Keratinocyte (primary cell): Measurements from ENCODE around the gene PRR5. TPM values are rescaled to one million over a fixed set of nuclear protein-coding genes. Genes with fewer than 3 reads are reported as not detected.

Source experiments
- DNase-seq: peaks from one replicate; pipeline ENCODE4 v3.0.0-alpha.2; 2011; ENCODE audit warnings: low read depth, missing footprints, low spot score
- FAIRE-seq: peaks from 2 replicates; lab custom pipeline; 2011; peaks lifted over from hg19 to GRCh38; lab: Jason Lieb, UNC
- H2AFZ ChIP-seq: 2 replicates; pipeline ENCODE4 v1.6.0; 2012; ENCODE audit warnings: low read length, control low read depth, inconsistent platforms; ENCODE audit not compliant: control insufficient read depth
- H3K27ac ChIP-seq: 2 replicates; pipeline ENCODE4 v1.5.1; 2011; ENCODE audit warnings: low read length; ENCODE audit not compliant: control insufficient read depth, insufficient read depth
- H3K27me3 ChIP-seq: 3 replicates; pipeline ENCODE4 v1.6.0; 2011; ENCODE audit warnings: low read length; ENCODE audit not compliant: control insufficient read depth, insufficient read depth; ENCODE audit errors: extremely low read depth
- H3K36me3 ChIP-seq, 2 experiments: 2 replicates in 1 of 2; 3 replicates in 1 of 2; pipeline ENCODE4 v1.5.1; 2011; ENCODE audit warnings: low read length in 2 of 2, mild to moderate bottlenecking in 1 of 2; ENCODE audit not compliant: control insufficient read depth in 2 of 2, insufficient read depth in 2 of 2; ENCODE audit errors: extremely low read depth in 1 of 2
- H3K4me1 ChIP-seq: 3 replicates; pipeline ENCODE4 v1.5.1; 2011; ENCODE audit warnings: low read length; ENCODE audit not compliant: control insufficient read depth, insufficient read depth; ENCODE audit errors: extremely low read depth
- H3K4me2 ChIP-seq: 3 replicates; pipeline ENCODE4 v1.6.0; 2011; ENCODE audit warnings: low read depth, low read length; ENCODE audit not compliant: control insufficient read depth, insufficient read depth; ENCODE audit errors: extremely low read depth
- H3K4me3 ChIP-seq, 3 experiments: fragments of 200-600 bp in 1 of 3; sonication (generic) in 1 of 3; 2 replicates in 2 of 3; 3 replicates in 1 of 3; pipeline ENCODE4 v1.5.1; 2011 to 2016; ENCODE audit warnings: low read length in 3 of 3, mild to moderate bottlenecking in 3 of 3, control low read depth in 2 of 3, inconsistent platforms in 1 of 3, low read depth in 1 of 3, mixed read lengths in 1 of 3, mixed run types in 1 of 3, moderate library complexity in 1 of 3; ENCODE audit not compliant: control insufficient read depth in 2 of 3, insufficient read depth in 2 of 3; ENCODE audit errors: extremely low read depth in 1 of 3
- H3K79me2 ChIP-seq: 2 replicates; pipeline ENCODE4 v1.6.0; 2012; ENCODE audit warnings: low read length; ENCODE audit not compliant: control insufficient read depth, insufficient read depth
- H3K9ac ChIP-seq: 3 replicates; pipeline ENCODE4 v1.6.0; 2011; ENCODE audit warnings: low read length; ENCODE audit not compliant: control insufficient read depth, insufficient read depth; ENCODE audit errors: extremely low read depth
- H3K9me1 ChIP-seq: 3 replicates; pipeline ENCODE4 v1.6.0; 2011; ENCODE audit warnings: low read length; ENCODE audit not compliant: control insufficient read depth, insufficient read depth; ENCODE audit errors: extremely low read depth
- H3K9me3 ChIP-seq: 2 replicates; pipeline ENCODE4 v1.5.1; 2012; ENCODE audit warnings: low read depth, low read length; ENCODE audit not compliant: control insufficient read depth
- H4K20me1 ChIP-seq: 3 replicates; pipeline ENCODE4 v1.6.0; 2011; ENCODE audit warnings: low read length; ENCODE audit not compliant: control insufficient read depth, insufficient read depth; ENCODE audit errors: extremely low read depth
- EZH2 ChIP-seq: IDR thresholded peaks from one replicate; pipeline ENCODE4 v1.6.1; 2012; ENCODE audit warnings: inconsistent platforms, mild to moderate bottlenecking, low read length, moderate library complexity
- dilution Hi-C: fragments of 300-500 bp; cut with MboI; formaldehyde crosslinking; loops from one replicate; pipeline ENCODE4 v1.7.0; 2020; ENCODE audit warnings: low sequenced_read_pairs; ENCODE audit not compliant: extremely low pct_ligation_motif_present
- polyA plus RNA-seq, 5 experiments: library from polyadenylated mRNA; depleted of rRNA in 3 of 5; stranded (reverse) in 3 of 5; stranded (forward) in 1 of 5; unstranded in 1 of 5; fragments of >200 nt; gene quantifications; 1 replicate in 1 of 5; 2 replicates in 3 of 5; 3 replicates in 1 of 5; pipeline versions ENCODE4 v1.2.1 to v1.2.3, GENCODE V29; 2011 to 2012; ENCODE audit warnings: missing spikeins in 2 of 5, low read depth in 1 of 5, low replicate concordance in 1 of 5
- TF ChIP-seq, protein P1 (sequence below), 3 experiments: IDR thresholded peaks in 1 of 3; conservative IDR thresholded peaks in 1 of 3; optimal IDR thresholded peaks in 1 of 3; 2 replicates in 2 of 3; 3 replicates in 1 of 3; pipeline versions ENCODE3 to v1.5.1; 2011; ENCODE audit warnings: low read length in 3 of 3, mild to moderate bottlenecking in 3 of 3, moderate library complexity in 2 of 3, control low read depth in 1 of 3, inconsistent platforms in 1 of 3; ENCODE audit not compliant: insufficient read depth in 2 of 3; ENCODE audit errors: extremely low read depth in 1 of 3

The PRR5 gene
- polyA plus RNA-seq, 1 donor (not counting 4 experiments of a cell fraction or from before 2014, with no cell fraction given): 9.1 TPM

DNA sequence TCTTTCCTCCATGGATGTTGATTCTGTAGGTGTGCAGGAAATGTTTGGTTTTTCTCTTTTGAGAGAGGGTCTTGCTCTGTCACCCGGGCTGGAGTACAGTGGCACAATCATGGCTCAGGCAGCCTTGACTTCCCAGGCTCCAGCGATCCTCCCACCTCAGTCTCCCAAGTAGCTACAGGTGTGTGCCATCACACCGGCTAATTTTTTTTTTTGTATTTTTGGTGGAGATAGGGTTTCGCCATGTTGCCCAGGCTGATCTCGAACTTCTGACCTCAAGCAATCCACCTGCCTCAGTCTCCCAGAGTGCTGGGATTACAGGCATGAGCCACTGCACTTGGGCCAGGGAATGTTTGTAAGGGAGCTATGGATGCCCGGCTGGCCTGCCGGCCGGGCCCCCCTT, 4.5 kb downstream of the PRR5 start:
- H4K20me1 ChIP-seq: peaks cover 7% of the 10 kb centered on the region

DNA sequence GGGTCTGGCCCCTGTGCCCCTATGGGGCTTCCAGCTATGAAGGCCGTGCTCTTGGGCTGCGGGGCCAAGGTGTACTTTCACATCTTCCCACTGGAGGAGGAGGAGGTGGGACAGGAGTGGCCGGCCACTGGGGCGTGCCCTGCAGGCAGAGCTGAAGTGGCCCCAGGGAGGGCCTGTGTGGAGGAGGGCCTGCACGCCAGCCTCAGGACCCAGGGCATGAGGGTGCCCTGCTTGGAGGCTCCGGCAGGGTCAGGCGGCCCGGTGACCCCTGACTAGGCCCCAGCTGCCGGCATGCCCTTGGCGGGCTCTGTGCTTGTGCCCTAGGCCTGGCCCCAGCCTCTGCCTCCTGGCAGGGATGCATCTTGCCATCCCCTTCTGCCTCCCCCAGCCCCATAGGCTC, 5.2 kb downstream of the PRR5 start:
- H3K9me1 ChIP-seq: no peaks in the 10 kb centered on the region

More for the DNA sequence above, 4.5 kb downstream of the PRR5 start:
- no peak overlapping the region for H3K9ac ChIP-seq
- H3K9me3 ChIP-seq: no peaks in the 10 kb centered on the region
- H3K27ac ChIP-seq: no peak overlapping the region
- peaks cover 25% of the 10 kb centered on the region for H3K4me1 ChIP-seq
- H3K4me2 ChIP-seq: no peak overlapping the region
- H3K79me2 ChIP-seq: peaks cover 36% of the 10 kb centered on the region
- H3K27me3 ChIP-seq: no peaks in the 10 kb centered on the region
- dilution Hi-C loops: no loop called here
- FAIRE-seq (no peak), DNase-seq (no peak)
- H2AFZ ChIP-seq: no peak overlapping the region
- no peaks in the 10 kb centered on the region for H3K9me1 ChIP-seq
- TF ChIP-seq, protein P1, sequence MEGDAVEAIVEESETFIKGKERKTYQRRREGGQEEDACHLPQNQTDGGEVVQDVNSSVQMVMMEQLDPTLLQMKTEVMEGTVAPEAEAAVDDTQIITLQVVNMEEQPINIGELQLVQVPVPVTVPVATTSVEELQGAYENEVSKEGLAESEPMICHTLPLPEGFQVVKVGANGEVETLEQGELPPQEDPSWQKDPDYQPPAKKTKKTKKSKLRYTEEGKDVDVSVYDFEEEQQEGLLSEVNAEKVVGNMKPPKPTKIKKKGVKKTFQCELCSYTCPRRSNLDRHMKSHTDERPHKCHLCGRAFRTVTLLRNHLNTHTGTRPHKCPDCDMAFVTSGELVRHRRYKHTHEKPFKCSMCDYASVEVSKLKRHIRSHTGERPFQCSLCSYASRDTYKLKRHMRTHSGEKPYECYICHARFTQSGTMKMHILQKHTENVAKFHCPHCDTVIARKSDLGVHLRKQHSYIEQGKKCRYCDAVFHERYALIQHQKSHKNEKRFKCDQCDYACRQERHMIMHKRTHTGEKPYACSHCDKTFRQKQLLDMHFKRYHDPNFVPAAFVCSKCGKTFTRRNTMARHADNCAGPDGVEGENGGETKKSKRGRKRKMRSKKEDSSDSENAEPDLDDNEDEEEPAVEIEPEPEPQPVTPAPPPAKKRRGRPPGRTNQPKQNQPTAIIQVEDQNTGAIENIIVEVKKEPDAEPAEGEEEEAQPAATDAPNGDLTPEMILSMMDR (optimal IDR thresholded peaks at IDR 0.05 in 1 of 3, IDR thresholded peaks at IDR 0.05 in 1 of 3, conservative IDR thresholded peaks at IDR 0.05 in 1 of 3; ENCODE audit: extremely low read depth in 1 of 3, insufficient read depth in 2 of 3, low read length in 3 of 3): no peak
- no peak for TF ChIP-seq EZH2
- H3K36me3 ChIP-seq: no peaks in the 10 kb centered on the region
- no peak overlapping the region for H3K4me3 ChIP-seq

More for the DNA sequence above, 5.2 kb downstream of the PRR5 start:
- H3K9me3 ChIP-seq: no peaks in the 10 kb centered on the region
- H3K4me3 ChIP-seq: no peak overlapping the region
- TF ChIP-seq, protein P1 (optimal IDR thresholded peaks at IDR 0.05 in 1 of 3, IDR thresholded peaks at IDR 0.05 in 1 of 3, conservative IDR thresholded peaks at IDR 0.05 in 1 of 3; ENCODE audit: extremely low read depth in 1 of 3, insufficient read depth in 2 of 3, low read length in 3 of 3): no peak
- no peak for TF ChIP-seq EZH2
- no peak overlapping the region for H2AFZ ChIP-seq
- peaks cover 7% of the 10 kb centered on the region for H4K20me1 ChIP-seq
- FAIRE-seq (no peak), DNase-seq (no peak)
- peaks cover 25% of the 10 kb centered on the region for H3K4me1 ChIP-seq
- H3K4me2 ChIP-seq: no peak overlapping the region
- H3K79me2 ChIP-seq: peaks cover 36% of the 10 kb centered on the region
- dilution Hi-C loops: no loop called here
- no peaks in the 10 kb centered on the region for H3K36me3 ChIP-seq
- H3K27me3 ChIP-seq: no peaks in the 10 kb centered on the region
- H3K9ac ChIP-seq: peak overlapping the region; percentile 37
- peak overlapping the region; percentile 47 for H3K27ac ChIP-seq
